AG09319 (cell line): ENCODE results near the gene SULF2.

Source experiments
- DNase-seq: peaks from one replicate; pipeline ENCODE4 v3.0.0-alpha.2; 2010; ENCODE audit warnings: low read depth; ENCODE audit errors: extremely low read depth
- CTCF ChIP-seq: IDR thresholded peaks from 2 replicates; pipeline ENCODE4 v1.5.1; 2011; ENCODE audit warnings: low read depth, mild to moderate bottlenecking, inconsistent platforms, low read length, moderate library complexity

The SULF2 gene

GRCh38 chr20:47691625-47692024 lies 93.7 kb downstream of the SULF2 start:
- TF ChIP-seq CTCF, result no peak
- DNase-seq, result no peak

- TF ChIP-seq CTCF, result no peak
- no peak for DNase-seq
Observed at GRCh38 chr20:47689731-47690130, 95.5 kb downstream of the SULF2 start.

GRCh38 chr20:47688385-47689381 lies 96.6 kb downstream of the SULF2 start:
- no peak for TF ChIP-seq CTCF
- DNase-seq, result no peak

- TF ChIP-seq CTCF, result no peak
- no peak for DNase-seq
Observed at GRCh38 chr20:47687095-47687987, 97.9 kb downstream of the SULF2 start.

GRCh38 chr20:47686545-47686944 lies 98.7 kb downstream of the SULF2 start:
- no peak for TF ChIP-seq CTCF
- no peak for DNase-seq

GRCh38 chr20:47684306-47685080 lies 100.8 kb downstream of the SULF2 start:
- no peak for DNase-seq

More at GRCh38 chr20:47684306-47685080, 100.8 kb downstream of the SULF2 start:
- no peak for TF ChIP-seq CTCF
